CD14-positive monocyte (primary cell): ENCODE results near the gene HMOX1. TPM values are rescaled to one million over a fixed set of nuclear protein-coding genes. Genes with fewer than 3 reads are reported as not detected.

Experiments
- DNase-seq, 3 donors: peaks; one replicate each; pipeline ENCODE4 v3.0.0-alpha.2; 2011 to 2022
- H2AFZ ChIP-seq: 2 replicates; pipeline ENCODE4 v1.6.0; 2012; ENCODE audit warnings: mild to moderate bottlenecking, low read depth, low read length, inconsistent platforms; ENCODE audit not compliant: insufficient read depth, poor library complexity, severe bottlenecking
- H3K27ac ChIP-seq, 2 donors: 1 replicate in 1 of 2; 2 replicates in 1 of 2; pipeline ENCODE4 v1.5.1; 2012 to 2013; ENCODE audit warnings: low read length in 2 of 2, control low read depth in 1 of 2, inconsistent platforms in 1 of 2, low read depth in 1 of 2, mild to moderate bottlenecking in 1 of 2
- H3K27me3 ChIP-seq, 2 donors: one replicate each; pipeline versions ENCODE4 v1.6.0 to v1.6.1; 2011 to 2013; ENCODE audit warnings: low read length in 2 of 2; ENCODE audit not compliant: control insufficient read depth in 2 of 2, insufficient read depth in 2 of 2
- H3K36me3 ChIP-seq, 2 donors: replicated peaks in 1 of 2; 1 replicate in 1 of 2; 2 replicates in 1 of 2; pipeline versions ENCODE4 v1.5.1 to v1.6.1; 2012 to 2013; ENCODE audit warnings: low read length in 2 of 2, control low read depth in 1 of 2, inconsistent platforms in 1 of 2, mild to moderate bottlenecking in 1 of 2; ENCODE audit not compliant: insufficient read depth in 2 of 2, control insufficient read depth in 1 of 2
- H3K4me1 ChIP-seq, 2 donors: 1 replicate in 1 of 2; 2 replicates in 1 of 2; pipeline versions ENCODE4 v1.5.1 to v1.6.1; 2012 to 2013; ENCODE audit warnings: low read length in 2 of 2, control low read depth in 1 of 2, inconsistent platforms in 1 of 2, mild to moderate bottlenecking in 1 of 2, moderate library complexity in 1 of 2; ENCODE audit not compliant: insufficient read depth in 2 of 2, control insufficient read depth in 1 of 2
- H3K4me2 ChIP-seq: replicated peaks from 2 replicates; pipeline ENCODE3; 2012; ENCODE audit warnings: low read length, moderate library complexity, mild to moderate bottlenecking; ENCODE audit not compliant: poor library complexity, severe bottlenecking; ENCODE audit errors: extremely low read depth
- H3K4me3 ChIP-seq, 3 experiments: fragments of 200-600 bp in 1 of 3; sonication (generic) in 1 of 3; replicated peaks in 1 of 3; 1 replicate in 2 of 3; 2 replicates in 1 of 3; pipeline ENCODE4 v1.5.1; 2011 to 2013; ENCODE audit warnings: low read length in 3 of 3, mild to moderate bottlenecking in 3 of 3, control low read depth in 2 of 3, low read depth in 2 of 3, inconsistent platforms in 1 of 3, moderate library complexity in 1 of 3
- H3K79me2 ChIP-seq: 2 replicates; pipeline ENCODE4 v1.6.0; 2012; ENCODE audit warnings: mild to moderate bottlenecking, control low read depth, inconsistent platforms, low read length, moderate library complexity; ENCODE audit not compliant: insufficient read depth
- H3K9ac ChIP-seq: 2 replicates; pipeline ENCODE4 v1.6.0; 2017; ENCODE audit warnings: low read length, mild to moderate bottlenecking; ENCODE audit not compliant: insufficient read depth, poor library complexity, severe bottlenecking
- H3K9me3 ChIP-seq, 2 donors: replicated peaks in 1 of 2; 1 replicate in 1 of 2; 2 replicates in 1 of 2; pipeline versions ENCODE4 v1.5.1 to v1.6.1; 2012 to 2013; ENCODE audit warnings: low read length in 2 of 2, control low read depth in 1 of 2; ENCODE audit not compliant: control insufficient read depth in 1 of 2, insufficient read depth in 1 of 2
- H4K20me1 ChIP-seq: 2 replicates; pipeline ENCODE4 v1.6.0; 2012; ENCODE audit warnings: mild to moderate bottlenecking, low read length, control low read depth, moderate library complexity; ENCODE audit not compliant: insufficient read depth
- H3K27ac Mint-ChIP-seq, 7 donors: one replicate each; pipeline ENCODE4 v1.8.0; 2020; ENCODE audit warnings: mild to moderate bottlenecking in 7 of 7, mixed read lengths in 7 of 7, moderate library complexity in 6 of 7, inconsistent platforms in 2 of 7
- H3K27me3 Mint-ChIP-seq, 3 donors: one replicate each; pipeline ENCODE4 v1.8.0; 2021 to 2022; ENCODE audit warnings: low read depth in 3 of 3, mild to moderate bottlenecking in 3 of 3, mixed read lengths in 3 of 3, moderate library complexity in 3 of 3, inconsistent platforms in 1 of 3
- H3K36me3 Mint-ChIP-seq, 2 donors: one replicate each; pipeline ENCODE4 v1.8.0; 2020; ENCODE audit warnings: mixed read lengths in 2 of 2, inconsistent platforms in 1 of 2, mild to moderate bottlenecking in 1 of 2
- H3K4me1 Mint-ChIP-seq: one replicate; pipeline ENCODE4 v1.8.0; 2020; ENCODE audit warnings: mild to moderate bottlenecking, mixed read lengths
- H3K4me3 Mint-ChIP-seq, 2 donors: one replicate each; pipeline ENCODE4 v1.8.0; 2020; ENCODE audit warnings: mild to moderate bottlenecking in 2 of 2, mixed read lengths in 2 of 2, moderate library complexity in 1 of 2
- H3K9me3 Mint-ChIP-seq, 7 donors: one replicate each; pipeline ENCODE4 v1.8.0; 2020 to 2022; ENCODE audit warnings: mixed read lengths in 7 of 7, mild to moderate bottlenecking in 6 of 7, moderate library complexity in 6 of 7, inconsistent platforms in 2 of 7
- CTCF ChIP-seq: fragments of 200-600 bp; IDR thresholded peaks from one replicate; pipeline ENCODE4 v1.8.0; 2022; ENCODE audit warnings: antibody characterized with exemption, mild to moderate bottlenecking
- WGBS: methylation state at CpG from one replicate; pipeline ENCODE4 v1.1.5; 2013; ENCODE audit warnings: missing lambda C conversion rate; ENCODE audit not compliant: insufficient coverage; 5-methylcytosine and 5-hydroxymethylcytosine counted together
- intact Hi-C, 2 donors: fragments of 100-400 bp; cut with micrococcal nuclease; formaldehyde crosslinking; loops; one replicate each; pipeline versions ENCODE4 v1.15.0 to v1.15.1; 2023
- polyA plus RNA-seq, 3 donors: library from polyadenylated mRNA; depleted of rRNA in 1 of 3; unstranded in 2 of 3; stranded (reverse) in 1 of 3; fragments of 300-500 nt in 2 of 3; fragments of >200 nt in 1 of 3; fragmentation: Illumina TruSeq in 2 of 3; gene quantifications; 1 replicate in 2 of 3; 2 replicates in 1 of 3; pipeline ENCODE4 v1.2.3, GENCODE V29; 2012 to 2021

Gene HMOX1
- polyA plus RNA-seq, 3 donors = 180 to 233 (median 193) TPM

GRCh38 chr22:35335468-35335867 is 45.4 kb upstream of the HMOX1 start:
- H3K27ac Mint-ChIP-seq = peak overlapping the region in 3 of 7 donors; percentile 17 to 84 (median 80)
- H3K9me3 Mint-ChIP-seq = no peaks in the 10 kb centered on the region
- TF ChIP-seq CTCF = no peak
- Histone ChIP-seq H3K9ac (no peak overlapping the region), H3K79me2 (no peaks in the 10 kb centered on the region), H3K36me3 (peaks cover 88 to 97% of the 10 kb centered on the region in 2 donors), H4K20me1 (peaks cover 34% of the 10 kb centered on the region), H3K9me3 (no peaks in the 10 kb centered on the region), H3K27me3 (no peaks in the 10 kb centered on the region), H3K4me3 (no peak overlapping the region), H2AFZ (no peak overlapping the region), H3K27ac (no peak overlapping the region), H3K4me2 (no peak overlapping the region), H3K4me1 (peaks cover 12 to 13% of the 10 kb centered on the region in 2 donors)
- no peak overlapping the region for H3K4me3 Mint-ChIP-seq
- peaks cover 24% of the 10 kb centered on the region for H3K4me1 Mint-ChIP-seq
- peaks cover 85 to 87% of the 10 kb centered on the region in 2 donors for H3K36me3 Mint-ChIP-seq
- H3K27me3 Mint-ChIP-seq = peaks cover 0 to 5% (median 3%) of the 10 kb centered on the region in 3 donors
- intact Hi-C loops = no loop called here
- WGBS = 95% methylated on average over 7 of the region's 7 CpGs
- no peak for DNase-seq

GRCh38 chr22:35335936-35336781 is 44.7 kb upstream of the HMOX1 start:
- Histone ChIP-seq H3K9ac (no peak overlapping the region), H3K4me1 (peaks cover 6% of the 10 kb centered on the region in 2 donors), H3K27me3 (no peaks in the 10 kb centered on the region), H3K27ac (no peak overlapping the region), H3K36me3 (peaks cover 94 to 100% of the 10 kb centered on the region in 2 donors), H3K4me3 (no peak overlapping the region), H3K9me3 (no peaks in the 10 kb centered on the region), H3K4me2 (no peak overlapping the region), H2AFZ (no peak overlapping the region), H3K79me2 (no peaks in the 10 kb centered on the region), H4K20me1 (peaks cover 41% of the 10 kb centered on the region)
- intact Hi-C loops = no loop called here
- no peak for TF ChIP-seq CTCF
- Mint-ChIP-seq H3K27ac (peak overlapping the region in 4 of 7 donors; percentile 47 to 87 (median 82)), H3K36me3 (peaks cover 80 to 85% of the 10 kb centered on the region in 2 donors), H3K27me3 (peaks cover 0 to 5% (median 3%) of the 10 kb centered on the region in 3 donors), H3K4me1 (peaks cover 18% of the 10 kb centered on the region), H3K4me3 (no peak overlapping the region), H3K9me3 (no peaks in the 10 kb centered on the region)
- no peak for DNase-seq
- WGBS = 93% methylated on average over 11 of the region's 12 CpGs
